Nephron progenitor cell (in vitro differentiated cells): Measurements from ENCODE around the gene TBRG4.
A peak's percentile ranks its signal among the peaks of the same experiment; 100 is the strongest.

Source experiments
- DNase-seq: peaks from one replicate; pipeline ENCODE4 v3.0.0; 2021
- H3K27ac Mint-ChIP-seq: 2 replicates; pipeline ENCODE4 v1.8.0; 2021; ENCODE audit warnings: mild to moderate bottlenecking, moderate library complexity, mixed read lengths
- H3K27me3 Mint-ChIP-seq: 2 replicates; pipeline ENCODE4 v1.8.0; 2021; ENCODE audit warnings: mild to moderate bottlenecking, low read depth, mixed read lengths; ENCODE audit not compliant: poor library complexity
- H3K36me3 Mint-ChIP-seq: 2 replicates; pipeline ENCODE4 v1.8.0; 2021; ENCODE audit warnings: low read depth, mixed read lengths
- H3K4me1 Mint-ChIP-seq: 2 replicates; pipeline ENCODE4 v1.8.0; 2021; ENCODE audit warnings: mixed read lengths
- H3K4me3 Mint-ChIP-seq: 2 replicates; pipeline ENCODE4 v1.8.0; 2021; ENCODE audit warnings: mild to moderate bottlenecking, moderate library complexity, mixed read lengths
- H3K9me3 Mint-ChIP-seq: 2 replicates; pipeline ENCODE4 v1.8.0; 2021; ENCODE audit warnings: mild to moderate bottlenecking, moderate library complexity, mixed read lengths
- TF ChIP-seq, protein P1 (sequence below): fragments of 200-600 bp; sonication (generic); IDR thresholded peaks from 2 replicates; pipeline ENCODE4 v1.5.0; 2021; ENCODE audit warnings: antibody characterized with exemption

TBRG4 gene

GRCh38 chr7:45084901-45085618 is 26.4 kb downstream of the TBRG4 start:
- TF ChIP-seq, protein P1, sequence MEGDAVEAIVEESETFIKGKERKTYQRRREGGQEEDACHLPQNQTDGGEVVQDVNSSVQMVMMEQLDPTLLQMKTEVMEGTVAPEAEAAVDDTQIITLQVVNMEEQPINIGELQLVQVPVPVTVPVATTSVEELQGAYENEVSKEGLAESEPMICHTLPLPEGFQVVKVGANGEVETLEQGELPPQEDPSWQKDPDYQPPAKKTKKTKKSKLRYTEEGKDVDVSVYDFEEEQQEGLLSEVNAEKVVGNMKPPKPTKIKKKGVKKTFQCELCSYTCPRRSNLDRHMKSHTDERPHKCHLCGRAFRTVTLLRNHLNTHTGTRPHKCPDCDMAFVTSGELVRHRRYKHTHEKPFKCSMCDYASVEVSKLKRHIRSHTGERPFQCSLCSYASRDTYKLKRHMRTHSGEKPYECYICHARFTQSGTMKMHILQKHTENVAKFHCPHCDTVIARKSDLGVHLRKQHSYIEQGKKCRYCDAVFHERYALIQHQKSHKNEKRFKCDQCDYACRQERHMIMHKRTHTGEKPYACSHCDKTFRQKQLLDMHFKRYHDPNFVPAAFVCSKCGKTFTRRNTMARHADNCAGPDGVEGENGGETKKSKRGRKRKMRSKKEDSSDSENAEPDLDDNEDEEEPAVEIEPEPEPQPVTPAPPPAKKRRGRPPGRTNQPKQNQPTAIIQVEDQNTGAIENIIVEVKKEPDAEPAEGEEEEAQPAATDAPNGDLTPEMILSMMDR, result no peak
- Mint-ChIP-seq H3K27me3 (peaks cover 33% of the 10 kb centered on the region), H3K9me3 (no peaks in the 10 kb centered on the region), H3K4me3 (no peak overlapping the region), H3K4me1 (peaks cover 7% of the 10 kb centered on the region), H3K36me3 (no peaks in the 10 kb centered on the region), H3K27ac (no peak overlapping the region)
- no peak for DNase-seq

DNA sequence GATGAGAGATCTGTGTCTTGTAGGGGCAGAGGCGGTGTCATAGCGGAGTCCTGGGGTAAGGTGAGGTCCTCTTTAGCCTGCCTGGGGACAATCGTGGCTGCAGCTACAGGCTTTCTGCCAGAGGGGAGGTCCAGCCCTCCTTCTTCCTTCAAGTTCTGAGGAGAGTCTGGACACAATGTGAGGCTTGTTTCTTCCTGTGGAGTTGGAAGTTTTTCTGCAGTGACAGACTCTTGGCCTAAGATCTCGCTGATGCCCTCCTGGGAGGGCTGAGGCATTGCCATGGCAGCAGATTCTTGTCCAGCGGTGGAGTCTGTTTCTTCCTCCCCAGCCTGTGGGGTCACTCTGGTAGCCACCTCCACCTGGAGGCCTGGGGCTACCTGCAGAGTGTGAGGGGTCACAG is 27.2 kb downstream of the TBRG4 start:
- no peaks in the 10 kb centered on the region for H3K9me3 Mint-ChIP-seq
- H3K27me3 Mint-ChIP-seq, result peaks cover 28% of the 10 kb centered on the region
- peak overlapping the region; percentile 36 for H3K27ac Mint-ChIP-seq
- H3K4me1 Mint-ChIP-seq, result peaks cover 7% of the 10 kb centered on the region
- no peak overlapping the region for H3K4me3 Mint-ChIP-seq
- TF ChIP-seq, protein P1, result no peak
- DNase-seq, result no peak
- no peaks in the 10 kb centered on the region for H3K36me3 Mint-ChIP-seq

- no peaks in the 10 kb centered on the region for H3K36me3 Mint-ChIP-seq
- no peak for DNase-seq
- H3K27me3 Mint-ChIP-seq, result peaks cover 19% of the 10 kb centered on the region
- peaks cover 7% of the 10 kb centered on the region for H3K4me1 Mint-ChIP-seq
- H3K9me3 Mint-ChIP-seq, result no peaks in the 10 kb centered on the region
- TF ChIP-seq, protein P1, result no peak
- H3K27ac Mint-ChIP-seq, result no peak overlapping the region
- no peak overlapping the region for H3K4me3 Mint-ChIP-seq
These were observed 28.6 kb downstream of the TBRG4 start for GRCh38 chr7:45082831-45083331.

DNA sequence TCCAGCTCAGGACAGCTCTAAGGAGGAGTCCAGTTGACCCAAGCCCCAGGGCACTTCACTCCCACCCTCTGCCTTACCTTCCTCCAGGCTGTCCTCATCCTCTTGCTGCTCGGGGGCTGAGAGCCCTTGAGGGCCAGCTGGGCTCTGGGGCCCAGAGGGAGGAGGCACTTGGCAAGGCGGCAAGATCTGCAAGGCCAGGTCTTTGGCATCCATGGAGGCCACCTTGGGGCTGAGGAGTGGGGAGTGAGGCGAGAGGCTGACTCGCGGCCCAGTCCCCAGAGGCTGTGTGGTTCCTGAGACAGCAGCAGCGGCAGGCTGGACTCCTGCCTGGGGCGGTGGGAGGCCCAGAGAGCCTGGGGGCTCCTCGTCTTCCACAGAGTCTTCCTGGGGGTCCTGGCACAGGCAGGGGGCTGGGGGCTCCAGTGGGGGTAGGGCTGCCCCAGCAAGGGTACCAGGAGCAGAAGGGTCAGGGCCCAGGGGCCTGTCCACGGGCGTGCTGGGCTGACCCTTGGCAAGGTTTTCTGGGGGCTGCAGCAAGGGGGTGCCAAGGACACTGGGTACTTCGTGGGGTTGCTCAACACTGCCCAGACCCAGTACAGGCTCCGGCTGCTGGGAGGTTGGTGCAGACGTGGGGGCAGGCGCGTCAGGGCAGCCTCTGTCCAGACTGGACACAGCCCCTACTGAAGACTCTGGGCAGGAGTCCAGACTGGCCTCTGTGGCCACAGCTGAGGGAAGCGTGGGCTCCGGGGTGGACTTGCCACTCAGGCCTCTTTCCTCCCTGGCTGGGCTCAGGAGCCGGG is 29.3 kb downstream of the TBRG4 start:
- Mint-ChIP-seq H3K9me3 (no peaks in the 10 kb centered on the region), H3K36me3 (no peaks in the 10 kb centered on the region), H3K27ac (peak overlapping the region; percentile 61), H3K4me1 (peaks cover 7% of the 10 kb centered on the region), H3K4me3 (no peak overlapping the region), H3K27me3 (peaks cover 13% of the 10 kb centered on the region)
- TF ChIP-seq, protein P1, result no peak
- no peak for DNase-seq

DNA sequence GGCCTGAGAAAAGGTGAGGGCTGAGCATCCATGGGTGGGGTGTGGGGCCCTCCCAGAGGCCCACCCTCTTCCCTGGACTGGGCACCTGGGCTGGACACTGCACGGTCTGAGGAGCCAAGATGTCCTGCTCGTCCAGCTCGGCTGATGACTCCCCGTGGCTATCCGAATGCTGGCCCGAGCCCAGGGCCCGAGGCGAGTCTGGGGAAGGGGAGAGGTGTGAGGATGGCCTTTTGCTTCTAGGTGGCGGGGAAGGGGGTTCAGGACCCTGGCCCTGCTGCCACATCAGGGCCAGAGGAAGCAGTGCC is 29.9 kb downstream of the TBRG4 start:
- Mint-ChIP-seq H3K36me3 (no peaks in the 10 kb centered on the region), H3K9me3 (no peaks in the 10 kb centered on the region), H3K4me1 (peaks cover 7% of the 10 kb centered on the region), H3K27ac (no peak overlapping the region), H3K4me3 (no peak overlapping the region), H3K27me3 (peaks cover 8% of the 10 kb centered on the region)
- TF ChIP-seq, protein P1, result no peak
- DNase-seq, result no peak
